HUDEP-2 (cell line): Measurements from ENCODE around the gene SLC25A51.
A peak's percentile ranks its signal among the peaks of the same experiment; 100 is the strongest.
"Not testable (repeated sequence)": the region's sequence is repeated elsewhere in the genome, so short reads cannot be mapped to it uniquely, and the experiment has no call there.

Experiments used
- DNase-seq, 76 experiments: peaks; one replicate each; lab custom pipeline; 2025; ENCODE audit not compliant: unreplicated experiment in 76 of 76; lab: John Stamatoyannopoulos, UW

SLC25A51 gene

GRCh38 chr9:37921546-37922300, 17.8 kb upstream of the SLC25A51 start:
- no peak for DNase-seq

DNA sequence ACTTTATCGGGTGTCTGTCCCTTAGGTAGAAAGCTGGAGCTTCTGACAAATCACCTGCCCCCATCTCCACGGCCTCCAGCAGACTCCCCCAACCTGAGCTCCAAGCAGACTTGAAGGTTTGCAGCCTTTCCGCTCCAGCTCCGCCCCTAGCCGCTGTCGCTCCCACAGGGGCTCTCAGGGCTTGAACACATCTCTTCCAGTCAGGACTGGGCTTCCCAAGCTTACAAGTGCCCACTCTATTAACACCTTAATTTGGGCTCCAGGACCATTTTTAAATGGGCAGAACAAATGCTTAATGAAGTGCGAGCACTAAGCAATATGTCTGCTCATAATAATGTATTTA, 17.2 kb upstream of the SLC25A51 start:
- no peak for DNase-seq

DNA sequence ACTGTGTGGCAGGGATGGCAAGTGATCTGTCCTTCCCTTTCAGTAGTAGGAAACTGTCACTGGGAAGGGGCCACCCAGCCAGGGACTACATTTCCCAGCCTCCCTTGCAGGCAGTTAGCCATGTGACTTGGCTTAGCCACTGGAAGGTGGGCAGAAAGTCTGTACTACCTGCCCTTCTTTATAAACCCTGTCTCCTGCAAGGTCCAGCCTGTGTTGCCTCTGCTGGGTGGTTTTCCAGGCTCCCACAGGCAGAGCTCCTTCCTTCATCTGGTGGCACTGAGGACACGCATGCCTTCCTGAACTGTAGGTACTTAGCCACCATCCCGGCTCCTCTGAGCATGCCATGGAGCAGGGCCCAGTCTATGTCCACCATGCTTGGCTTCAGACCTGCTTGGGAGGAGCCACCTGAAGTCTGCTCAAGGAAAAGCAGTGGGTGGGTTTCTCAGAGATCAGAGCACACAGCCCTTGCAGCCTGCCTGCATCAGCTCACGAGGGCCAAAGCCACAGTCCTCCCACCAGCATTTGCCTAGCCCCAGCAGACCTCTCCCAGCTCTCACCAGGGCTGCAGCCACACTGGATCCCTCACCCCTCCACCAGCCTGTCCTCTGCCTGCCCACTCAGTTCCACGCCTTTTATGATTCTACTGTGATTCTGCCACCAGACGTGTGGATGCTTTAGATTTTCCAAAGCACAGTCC, 16.7 kb upstream of the SLC25A51 start:
- DNase-seq: peak in 15 of 76 experiments; percentile 3 to 33 (median 13)

GRCh38 chr9:37919956-37920335, 16.0 kb upstream of the SLC25A51 start:
- DNase-seq: no peak

DNA sequence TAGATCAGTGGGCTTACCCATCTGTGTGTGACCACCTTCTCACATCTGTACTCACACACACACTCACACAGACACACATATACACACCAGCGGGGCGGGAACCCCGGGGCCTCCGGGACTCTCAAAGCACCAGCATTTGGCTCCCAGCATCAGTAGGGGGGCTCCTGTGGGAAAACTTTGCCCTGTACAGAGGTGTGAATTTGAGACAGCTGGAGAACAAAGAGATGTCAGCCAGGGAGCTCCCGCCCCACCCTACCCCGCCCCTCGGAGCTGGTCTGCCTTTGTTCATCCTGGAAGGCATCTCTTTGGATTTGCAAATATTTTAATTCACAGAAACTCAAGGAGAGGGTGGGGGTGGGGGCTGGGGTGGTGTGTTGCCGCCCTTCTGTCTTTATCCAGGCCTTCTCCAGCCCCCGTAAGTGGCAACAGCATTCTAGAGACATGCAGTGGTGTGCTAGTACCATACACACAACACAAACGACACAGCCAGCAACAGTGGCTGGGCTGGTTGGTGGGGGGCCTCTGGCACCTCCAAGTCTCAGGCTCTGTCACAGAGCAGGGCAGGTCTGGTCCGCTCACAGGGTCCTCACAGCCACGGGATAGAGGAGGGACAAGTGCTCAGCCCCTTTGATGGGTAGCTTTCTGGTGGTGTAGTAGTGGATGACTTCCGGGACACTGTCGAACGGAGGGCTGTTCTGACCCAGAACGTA, 15.5 kb upstream of the SLC25A51 start:
- DNase-seq: no peak

DNA sequence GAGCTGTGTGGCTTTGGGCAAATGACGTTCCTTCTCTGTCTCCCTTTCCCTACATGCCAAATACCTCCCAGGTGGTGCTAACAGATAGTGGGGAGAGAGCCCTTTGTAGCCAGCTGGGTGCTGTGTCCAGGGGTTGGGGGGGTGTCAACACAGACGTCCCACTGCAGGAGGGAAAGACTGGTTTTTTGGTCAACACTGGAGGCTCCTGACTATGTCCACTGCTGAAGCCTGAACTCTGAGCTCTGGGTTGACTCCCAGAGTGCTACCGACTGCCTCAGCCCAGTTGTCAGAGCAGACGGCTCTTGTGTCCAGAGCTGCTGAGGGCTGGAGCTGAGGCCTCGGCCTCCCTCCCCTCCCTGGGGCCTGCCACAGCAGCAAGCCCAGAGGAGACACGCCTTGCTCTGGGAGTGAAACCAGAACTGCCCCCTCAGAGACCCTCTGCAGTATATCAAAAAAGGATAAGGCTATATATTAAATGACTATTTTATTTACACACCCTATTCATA, 14.8 kb upstream of the SLC25A51 start:
- no peak for DNase-seq

- DNase-seq: no peak
Observed at GRCh38 chr9:37917801-37918664, 14.1 kb upstream of the SLC25A51 start.

GRCh38 chr9:37917313-37917731, 13.4 kb upstream of the SLC25A51 start:
- no peak for DNase-seq

DNA sequence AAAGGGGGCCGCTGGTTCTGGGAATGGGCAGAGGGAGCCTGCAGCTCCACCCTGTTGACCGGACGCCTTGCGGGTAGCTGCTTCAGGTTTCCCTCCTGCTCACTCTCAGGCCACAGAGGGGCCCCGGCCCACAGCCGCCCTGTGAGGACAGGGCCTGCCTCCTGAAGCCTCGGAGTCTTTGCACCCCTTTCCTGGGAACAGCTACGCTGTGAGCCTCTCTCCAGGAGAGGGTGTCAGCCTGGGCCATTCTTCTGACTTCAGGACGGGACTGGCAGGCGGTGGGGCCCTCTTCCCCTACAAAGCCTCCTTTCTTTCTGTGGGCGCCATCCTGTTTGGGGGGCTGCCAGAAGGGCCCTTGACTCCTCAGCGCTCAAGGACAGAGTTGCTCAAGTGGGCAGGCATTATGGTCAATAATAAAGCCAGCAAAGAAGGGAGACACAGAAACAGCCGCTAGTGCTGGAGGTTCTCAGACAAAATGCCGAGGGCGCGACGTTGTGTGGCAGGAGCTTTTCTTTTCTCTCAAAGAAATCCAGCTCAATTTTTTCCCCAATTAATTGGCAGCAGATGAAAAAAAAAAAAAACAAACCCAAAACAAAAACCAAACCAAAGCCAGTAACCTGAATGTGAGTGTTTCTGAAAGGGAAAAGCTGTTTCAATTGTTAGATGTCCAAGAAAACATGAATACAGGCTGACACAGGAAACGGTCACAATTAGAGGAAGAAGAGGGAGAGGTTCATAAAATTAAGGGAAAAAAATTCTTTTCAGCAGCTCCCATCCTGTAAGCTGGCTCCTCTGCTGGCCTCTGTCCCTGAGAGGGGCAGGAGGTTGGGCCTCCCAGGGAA, 12.8 kb upstream of the SLC25A51 start:
- DNase-seq: no peak

GRCh38 chr9:37915911-37916470, 12.1 kb upstream of the SLC25A51 start:
- DNase-seq: no peak

DNA sequence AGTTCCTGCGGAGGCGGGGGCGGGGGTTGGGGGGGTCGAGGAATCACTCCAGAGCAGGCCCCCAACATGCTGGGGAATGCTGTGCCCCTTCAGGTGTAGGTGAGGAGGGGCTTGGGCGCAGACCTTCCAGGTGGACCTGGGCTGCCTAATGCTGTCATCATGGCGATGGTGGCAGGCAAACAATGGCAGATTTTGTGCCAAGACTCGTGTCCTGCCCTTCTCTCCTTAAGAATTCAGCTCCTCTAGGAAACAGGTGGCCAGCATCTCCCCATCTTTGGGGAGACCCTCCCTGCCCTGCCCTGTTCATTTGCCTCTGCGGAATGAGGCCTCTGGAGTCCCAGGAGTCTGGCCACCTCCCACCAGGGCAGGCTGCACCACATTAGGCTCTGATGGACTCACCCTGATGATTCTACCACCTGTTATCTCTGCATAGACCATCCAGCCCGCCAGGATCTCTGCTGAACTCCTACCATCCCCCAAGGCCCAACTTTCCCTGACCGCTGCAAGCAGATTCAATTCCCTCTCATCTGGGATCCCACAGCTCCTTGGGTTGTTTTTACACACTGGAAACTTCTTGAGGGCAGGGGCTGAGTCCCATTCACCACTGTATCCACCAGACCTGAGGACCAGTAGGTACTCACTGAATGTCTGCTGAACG, 10.9 kb upstream of the SLC25A51 start:
- no peak for DNase-seq

GRCh38 chr9:37914154-37914551, 10.2 kb upstream of the SLC25A51 start:
- DNase-seq: no peak

DNA sequence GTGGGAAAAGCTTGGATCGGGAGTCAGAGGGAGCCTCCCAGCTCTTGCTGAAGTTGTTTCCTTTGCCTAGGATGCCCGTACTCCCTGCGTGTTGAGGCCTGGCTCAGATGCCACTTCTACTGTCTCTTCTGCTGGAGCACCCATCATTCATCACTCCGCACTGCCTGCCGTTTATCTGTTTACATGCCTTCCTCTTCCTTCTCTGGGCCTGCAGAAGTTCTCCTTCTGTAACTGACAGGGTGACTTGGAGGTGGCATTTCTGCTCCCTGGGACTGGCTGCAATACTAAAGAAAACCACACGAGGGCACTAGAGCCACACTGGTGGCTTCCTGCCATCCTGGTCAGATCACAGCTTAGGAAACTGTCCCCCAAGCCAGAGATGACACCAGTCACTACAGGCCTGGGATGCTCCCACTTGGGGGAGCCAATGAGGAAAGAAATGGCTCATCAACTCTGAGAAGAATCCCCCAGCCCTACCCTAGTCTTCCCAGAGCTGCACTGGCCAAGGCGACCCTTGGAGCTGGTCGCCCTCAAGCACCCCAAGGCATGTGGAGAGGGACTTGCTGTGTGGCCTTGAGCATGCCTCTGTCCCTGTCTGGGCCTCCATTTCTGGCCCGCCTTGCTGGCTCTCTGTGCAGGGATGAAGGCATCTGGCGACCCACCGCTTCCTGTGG, 9.7 kb upstream of the SLC25A51 start:
- peak in 72 of 76 experiments; percentile 17 to 89 (median 74) for DNase-seq

DNA sequence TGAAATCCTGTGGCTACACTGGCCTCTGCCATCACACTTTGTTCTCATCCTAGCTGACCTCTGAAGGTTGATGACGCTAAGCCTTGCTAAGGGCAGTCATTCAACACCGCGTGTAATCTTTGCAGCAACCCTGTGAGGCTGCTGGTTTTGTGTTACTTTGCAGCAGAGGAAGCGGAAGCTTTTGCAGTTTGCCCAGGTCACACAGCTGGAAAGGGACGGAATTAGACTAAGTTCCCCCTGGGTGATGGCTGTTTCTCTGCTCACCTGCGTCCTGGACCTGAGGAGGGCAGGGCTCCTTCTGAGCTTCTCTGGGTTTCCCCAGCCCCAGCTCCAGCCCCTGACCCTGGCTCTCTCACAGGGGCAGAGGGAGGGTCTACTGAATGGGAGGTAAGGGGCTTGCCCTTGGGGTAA, 7.3 kb upstream of the SLC25A51 start:
- no peak for DNase-seq

GRCh38 chr9:37910271-37910670, 6.3 kb upstream of the SLC25A51 start:
- no peak for DNase-seq

GRCh38 chr9:37909836-37910235, 5.9 kb upstream of the SLC25A51 start:
- not testable (repeated sequence) for DNase-seq

- DNase-seq: no peak
Observed at GRCh38 chr9:37909326-37909725, 5.4 kb upstream of the SLC25A51 start.

GRCh38 chr9:37908698-37909186, 4.8 kb upstream of the SLC25A51 start:
- no peak for DNase-seq
